Dedifferentiated amniotic fluid mesenchymal stem cell (primary cell): ENCODE results near the gene SUPV3L1.

Experiments used
- DNase-seq: peaks from one replicate; pipeline ENCODE4 v3.0.0-alpha.2; 2016; ENCODE audit errors: extremely low spot score

SUPV3L1 gene

DNA sequence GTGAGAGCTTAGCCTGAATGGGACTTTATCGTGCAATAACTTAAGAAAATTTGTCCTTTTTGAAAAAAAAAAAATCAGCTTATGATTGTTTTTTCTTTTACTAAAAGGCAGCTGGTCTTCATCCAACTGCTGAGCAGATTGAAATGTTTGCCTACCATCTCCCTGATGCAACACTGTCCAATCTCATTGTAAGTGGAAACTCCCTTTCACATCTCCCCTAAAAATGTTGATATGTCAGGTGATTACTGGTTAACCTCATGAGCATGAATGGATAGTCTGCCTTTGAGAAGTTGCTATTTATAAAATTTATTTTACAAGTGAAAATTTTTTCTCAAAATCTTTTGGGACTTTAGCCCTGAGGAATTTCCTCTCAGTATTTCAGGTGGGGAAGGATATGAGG, 22.3 kb downstream of the SUPV3L1 start:
- DNase-seq: peak; percentile 94

DNA sequence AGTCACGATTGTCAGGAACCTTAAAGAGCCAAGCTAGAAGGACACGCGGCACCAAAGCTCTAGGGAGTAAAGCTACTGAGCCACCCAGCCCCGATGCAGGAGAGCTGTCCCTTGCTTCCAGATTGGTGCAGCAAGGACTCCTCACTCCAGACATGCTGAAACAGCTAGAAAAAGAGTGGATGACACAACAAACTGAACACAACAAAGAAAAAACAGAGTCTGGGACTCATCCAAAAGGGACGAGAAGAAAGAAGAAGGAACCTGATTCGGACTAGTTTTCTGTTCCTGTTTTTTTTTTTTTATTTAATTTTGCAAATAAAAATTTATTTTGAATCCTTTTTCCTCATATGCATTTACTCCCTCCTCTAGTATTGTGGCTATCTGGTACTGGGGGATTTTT, 28.7 kb downstream of the SUPV3L1 start:
- no peak for DNase-seq

DNA sequence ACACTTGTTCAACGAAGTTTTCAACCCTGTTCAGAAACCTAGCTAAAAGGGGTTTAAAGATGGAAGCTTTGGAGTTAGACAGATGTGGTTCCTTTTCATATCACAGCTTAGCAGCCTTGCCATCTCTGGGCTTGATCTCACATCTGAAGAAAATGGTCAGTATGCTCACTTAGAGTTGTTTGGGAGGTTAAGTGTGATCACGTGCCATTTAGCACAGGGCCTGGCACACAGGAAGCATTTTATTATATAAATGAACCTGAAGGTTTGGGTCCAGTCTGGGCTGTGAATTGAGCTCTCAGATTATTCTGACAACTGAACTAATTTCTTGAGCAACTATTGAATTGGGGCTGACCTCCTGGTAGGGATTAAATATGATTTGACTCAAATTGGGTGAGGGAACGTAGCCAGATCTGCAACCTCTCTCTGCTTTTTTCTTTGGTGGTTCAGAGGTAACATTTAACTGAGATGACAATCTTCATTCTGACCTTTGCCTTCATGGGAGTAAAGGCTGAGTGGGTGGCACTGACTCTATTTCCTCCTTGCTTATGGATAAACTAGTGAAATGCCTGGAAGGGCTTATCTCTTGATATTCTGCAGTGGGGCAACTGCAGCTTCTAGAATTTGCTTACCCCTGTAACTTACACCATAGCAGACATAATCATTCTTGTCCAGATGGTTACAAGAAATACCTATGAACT, 29.9 kb downstream of the SUPV3L1 start:
- DNase-seq: no peak

DNA sequence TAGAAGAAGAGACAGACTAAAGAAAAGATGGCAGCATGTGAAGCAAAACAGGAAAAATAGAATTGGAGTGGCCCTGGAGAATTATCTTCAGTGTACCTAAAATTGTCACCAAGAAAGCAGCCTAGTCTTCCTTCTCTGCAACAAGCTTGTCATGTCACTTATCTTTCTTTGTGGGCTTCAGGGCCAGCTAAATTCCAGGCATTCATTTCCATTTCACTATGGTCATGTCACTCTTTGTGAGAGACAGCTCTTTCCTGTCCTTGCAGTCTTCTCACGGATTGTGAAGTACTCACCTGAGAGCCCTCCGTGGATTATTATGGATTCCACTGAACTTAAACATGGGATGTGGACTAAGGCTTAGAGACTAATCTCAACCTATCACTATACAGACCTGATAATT, 31.1 kb downstream of the SUPV3L1 start:
- DNase-seq: no peak

DNA sequence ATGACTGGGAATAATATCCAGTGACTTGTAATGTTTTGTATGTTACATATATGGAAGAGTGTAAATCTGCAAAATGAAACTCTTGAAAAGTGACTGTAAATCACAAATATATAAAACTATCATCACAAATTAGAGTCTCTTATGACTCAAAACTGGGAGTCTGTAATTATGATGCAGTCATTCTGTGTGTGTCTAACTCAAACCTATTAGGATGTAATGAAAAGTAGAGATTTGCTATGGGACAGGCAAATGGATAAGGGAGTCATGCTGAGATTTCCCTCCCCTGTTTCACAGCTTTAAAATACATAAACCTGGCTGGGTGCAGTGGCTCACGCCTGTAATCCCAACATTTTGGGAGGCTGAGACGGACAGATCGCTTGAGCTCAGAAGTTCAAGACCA, 31.5 kb downstream of the SUPV3L1 start:
- no peak for DNase-seq

DNA sequence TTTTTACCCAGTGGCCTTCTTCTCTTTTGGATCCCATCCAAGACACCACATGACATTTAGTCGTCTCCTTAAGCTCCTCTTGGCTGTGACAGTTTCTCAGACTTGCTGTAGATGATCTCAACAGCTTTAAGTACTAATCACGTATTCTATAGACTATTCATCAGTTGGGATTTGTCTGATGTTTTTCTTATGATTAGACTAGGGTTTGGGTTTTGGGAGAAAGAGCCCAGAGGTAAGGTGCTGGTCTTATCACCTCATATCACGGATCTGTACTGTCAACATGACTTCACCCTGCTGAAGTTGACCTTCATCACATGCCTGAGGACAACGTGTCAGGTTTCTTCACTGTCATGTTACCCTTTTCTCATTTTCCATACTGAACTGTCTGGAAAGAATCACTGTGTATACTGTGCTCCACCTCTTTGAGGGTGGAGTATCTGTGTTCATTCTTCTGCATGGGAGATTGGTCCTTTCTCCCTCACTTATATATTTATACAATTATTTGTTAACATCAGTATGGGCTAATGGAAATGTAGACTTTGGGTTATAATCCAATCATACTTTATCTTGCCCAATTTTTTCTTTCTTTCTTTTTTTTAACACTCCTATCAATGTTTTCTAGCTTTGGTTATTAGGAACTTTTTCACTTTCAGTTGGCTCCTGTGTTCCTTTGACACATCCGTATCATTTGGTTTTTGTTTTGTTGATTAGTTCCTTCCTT, 33.7 kb downstream of the SUPV3L1 start:
- DNase-seq: no peak

DNA sequence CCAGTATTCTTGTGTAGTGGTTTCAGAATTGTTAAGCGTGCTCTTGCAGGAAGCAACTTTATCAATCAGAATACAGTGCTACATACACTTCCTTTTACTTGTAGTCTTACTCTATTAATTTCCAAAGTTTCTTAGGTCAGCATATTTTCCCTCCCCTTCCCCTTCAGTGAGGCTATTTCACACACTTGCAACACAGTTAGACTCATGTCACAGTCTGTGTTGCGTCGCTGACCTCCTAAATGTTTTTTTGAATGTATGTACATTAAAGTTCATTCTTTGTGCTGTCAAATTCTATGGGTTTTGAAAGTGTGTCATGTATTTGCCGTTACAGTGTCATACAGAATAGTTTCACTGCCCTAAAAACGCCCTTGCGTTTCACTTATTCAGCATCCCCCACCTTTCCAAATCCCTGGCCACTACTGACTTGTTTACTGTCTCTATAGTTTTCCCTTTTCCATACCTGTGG, 34.7 kb downstream of the SUPV3L1 start:
- DNase-seq: no peak

DNA sequence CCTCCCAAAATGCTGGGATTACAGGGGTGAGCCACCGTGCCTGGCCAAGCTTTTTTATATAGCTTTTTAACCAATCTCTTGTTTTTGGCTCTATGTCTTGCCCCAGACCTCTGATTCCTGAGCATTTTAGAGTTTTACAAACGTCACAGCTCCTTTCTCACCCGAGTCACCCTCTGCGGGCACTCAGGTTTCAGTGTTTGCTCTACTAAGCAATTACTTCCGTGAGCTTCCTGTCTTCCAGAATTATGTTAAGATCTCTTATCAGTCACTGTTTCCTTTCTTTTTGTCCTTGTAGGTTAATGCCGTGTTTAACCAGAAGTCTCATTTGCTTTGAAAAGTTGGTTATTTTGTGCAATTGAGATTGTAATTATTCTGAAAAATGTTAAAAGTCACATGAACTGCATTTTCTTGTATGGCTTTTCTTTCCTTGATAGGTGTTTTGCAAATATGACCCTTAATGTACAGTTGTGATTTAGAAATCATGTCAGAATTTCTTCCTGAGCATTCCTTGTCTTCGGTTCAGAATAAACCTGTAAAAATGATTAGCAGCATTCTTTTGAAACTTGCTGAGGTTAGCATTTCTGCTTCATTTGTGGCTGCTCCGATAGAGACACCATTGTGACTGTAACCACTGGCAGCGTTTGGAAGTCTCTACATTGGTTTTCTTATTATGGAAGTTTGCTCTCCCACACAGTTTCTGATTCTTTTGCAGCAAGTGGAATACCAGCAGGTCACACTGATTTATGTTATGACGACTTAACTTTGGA, 35.6 kb downstream of the SUPV3L1 start:
- no peak for DNase-seq

DNA sequence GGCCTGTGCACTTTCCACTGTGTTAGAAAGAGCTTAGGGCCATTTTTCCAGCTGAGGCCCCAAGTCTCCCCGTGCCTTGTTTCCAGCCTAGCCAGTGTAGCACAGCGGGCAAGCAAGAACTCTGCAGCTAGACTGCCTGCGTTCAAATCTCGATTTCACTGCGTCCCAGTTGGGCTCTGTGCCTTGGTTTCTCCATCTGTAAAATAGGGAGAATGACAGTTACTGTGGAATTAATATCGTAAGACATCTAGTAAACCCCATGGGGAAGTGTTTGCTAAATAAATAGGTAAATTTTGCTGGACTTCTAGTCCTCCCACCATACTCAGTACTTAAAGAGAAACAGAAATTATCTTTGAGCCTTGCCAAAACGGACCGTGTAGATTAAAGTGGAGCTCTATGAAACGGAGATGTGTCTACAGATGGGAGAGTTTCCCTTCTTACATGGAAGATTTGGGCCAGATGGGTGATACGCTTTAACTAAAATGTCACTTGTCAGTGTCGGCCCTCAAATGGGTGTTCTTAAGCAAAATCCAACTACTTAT, 36.6 kb downstream of the SUPV3L1 start:
- no peak for DNase-seq

DNA sequence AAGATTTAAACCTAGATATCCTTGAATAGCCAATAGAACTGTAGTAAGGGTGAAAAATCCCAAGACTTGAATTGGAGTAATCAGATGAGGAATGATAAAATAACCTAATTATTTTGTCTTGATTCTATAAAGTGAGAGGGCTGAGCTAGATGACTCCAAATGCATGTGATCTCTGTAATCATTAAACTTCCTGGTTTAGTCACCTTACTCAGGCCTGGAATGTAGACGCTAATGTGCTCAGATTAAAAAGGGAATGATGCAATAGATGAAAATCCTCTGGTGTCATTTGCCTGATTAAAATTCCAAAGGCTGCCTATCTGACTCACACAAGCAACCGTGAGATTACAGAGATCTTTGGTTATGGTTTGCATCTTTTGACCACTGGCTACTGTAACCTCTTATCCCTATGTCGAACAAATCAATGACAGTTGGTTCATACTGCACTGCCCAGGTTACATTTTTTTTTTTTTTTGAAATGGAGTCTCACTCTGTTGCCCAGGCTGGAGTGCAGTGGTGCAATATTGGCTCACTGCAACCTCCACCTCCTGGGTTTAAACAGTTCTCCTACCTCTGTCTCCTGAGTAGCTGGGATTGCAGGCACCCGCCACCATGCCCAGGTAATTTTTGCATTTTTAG, 37.2 kb downstream of the SUPV3L1 start:
- peak; percentile 49 for DNase-seq

DNA sequence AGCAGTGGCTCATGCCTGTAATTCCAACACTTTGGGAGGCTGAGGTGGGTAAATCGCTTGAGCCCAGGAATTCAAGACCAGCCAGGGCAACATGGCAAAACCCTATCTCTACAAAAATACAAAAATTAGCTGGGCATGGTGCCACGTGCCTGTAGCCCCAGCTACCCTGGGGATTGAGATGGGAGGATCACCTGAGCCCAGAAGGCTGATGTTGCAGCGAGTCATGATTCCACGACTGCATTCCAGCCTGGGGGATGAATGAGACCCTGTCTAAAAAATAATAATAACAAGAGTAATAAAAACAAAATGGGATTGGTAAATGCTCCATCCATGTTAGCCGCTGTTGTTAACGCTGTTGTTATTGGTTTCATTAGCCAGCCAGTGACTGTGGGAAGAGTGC, 38.8 kb downstream of the SUPV3L1 start:
- no peak for DNase-seq

DNA sequence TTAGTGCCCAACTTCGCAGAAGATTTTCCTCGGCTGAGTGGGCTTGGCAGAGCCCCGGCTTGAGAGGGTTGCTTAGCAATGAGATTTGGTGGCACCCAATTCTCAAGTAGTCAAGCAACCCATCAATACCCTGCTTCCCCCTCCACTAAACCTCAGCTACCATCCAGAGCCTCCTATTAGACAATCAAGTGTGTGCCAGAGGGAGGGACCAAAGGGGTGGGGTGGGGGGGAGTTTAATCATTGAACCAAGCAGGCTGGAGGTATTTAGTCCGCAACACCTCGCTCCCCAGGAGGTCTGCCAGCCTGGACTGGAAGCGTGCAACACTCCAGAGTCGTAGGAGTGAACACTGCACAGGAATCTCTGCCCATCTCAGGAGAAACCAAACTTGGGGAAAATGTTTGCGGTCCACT, 40.0 kb downstream of the SUPV3L1 start, which contains the start of gene HKDC1:
TSS of gene HKDC1 (plus strand) at position 292 of the 411 bp plus-strand sequence. CDS start at position 396, 104 bp downstream.
- DNase-seq: no peak

DNA sequence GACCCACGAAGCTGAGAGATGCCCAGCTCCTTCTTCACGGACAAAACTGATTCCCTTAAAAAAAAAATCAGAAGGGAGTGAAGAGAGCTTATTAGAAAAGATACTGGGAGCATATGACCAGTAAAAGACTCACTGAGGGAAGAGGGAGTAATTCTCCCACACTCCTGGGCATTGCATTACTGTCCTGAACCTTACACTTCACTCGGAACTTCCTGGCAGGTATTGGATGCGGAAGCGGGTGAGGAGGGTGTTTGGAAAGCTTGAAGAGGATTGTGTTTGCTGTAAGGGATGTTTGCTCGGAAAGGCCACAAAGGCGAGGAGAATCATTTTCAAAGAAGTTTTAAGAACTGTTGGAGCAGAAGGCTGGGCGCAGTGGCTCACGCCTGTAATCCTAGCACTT, 40.5 kb downstream of the SUPV3L1 start:
- DNase-seq: no peak

DNA sequence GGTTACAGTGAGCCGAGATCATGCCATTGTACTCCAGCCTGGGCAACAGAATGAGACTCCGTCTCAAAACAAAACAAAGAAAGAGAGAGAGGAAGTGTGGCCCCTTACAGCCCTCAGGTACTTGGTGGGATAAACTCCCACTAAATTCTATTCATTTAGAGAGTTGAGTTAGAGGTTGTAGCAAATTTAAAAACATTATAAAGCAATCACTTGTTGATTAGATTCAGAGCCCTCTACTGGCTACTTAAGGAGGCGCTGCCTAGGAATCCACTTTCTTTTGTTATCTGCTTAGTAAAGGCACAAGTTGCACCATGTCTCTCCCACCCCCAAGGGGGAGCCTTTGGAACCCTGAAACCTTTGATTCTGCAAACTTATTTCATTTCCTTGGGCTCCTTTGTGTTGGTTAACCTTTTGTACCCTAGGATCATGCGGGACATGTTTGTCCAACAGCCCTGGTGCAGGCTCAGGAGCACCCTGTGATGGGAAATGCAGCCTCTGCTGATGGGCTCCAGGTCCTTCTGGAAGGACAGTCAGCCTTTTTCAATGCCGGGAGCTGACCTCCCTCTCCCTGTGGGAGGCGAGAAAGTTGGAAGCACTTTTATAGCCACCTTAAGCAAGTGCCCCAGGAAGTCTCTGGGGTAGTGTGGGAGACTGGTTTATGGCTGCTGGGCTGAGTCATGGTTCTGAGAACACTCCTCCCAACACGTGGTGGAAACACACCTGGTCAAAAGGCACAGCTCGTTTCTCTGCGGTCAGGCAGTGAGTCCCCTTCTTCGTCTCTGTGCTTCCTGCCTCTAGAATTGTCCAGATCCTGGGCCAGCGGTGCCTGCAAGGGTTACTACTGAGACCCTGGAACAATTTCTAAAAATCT, 42.4 kb downstream of the SUPV3L1 start:
- peak; percentile 57 for DNase-seq

DNA sequence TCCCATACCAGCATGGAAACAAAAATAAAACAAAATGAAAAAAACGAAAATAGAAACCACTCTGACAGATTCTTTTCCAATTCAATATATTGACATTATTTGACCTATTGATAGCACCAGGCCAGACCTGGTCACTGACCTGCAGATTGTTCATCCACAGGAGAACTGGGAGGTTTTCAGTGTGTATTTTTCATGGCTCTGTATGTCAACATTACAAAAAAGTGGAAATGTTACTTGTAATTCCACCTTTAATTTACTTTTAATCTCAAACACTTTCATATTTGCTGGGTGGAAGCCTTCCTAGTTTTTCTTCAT, 43.0 kb downstream of the SUPV3L1 start:
- DNase-seq: no peak

DNA sequence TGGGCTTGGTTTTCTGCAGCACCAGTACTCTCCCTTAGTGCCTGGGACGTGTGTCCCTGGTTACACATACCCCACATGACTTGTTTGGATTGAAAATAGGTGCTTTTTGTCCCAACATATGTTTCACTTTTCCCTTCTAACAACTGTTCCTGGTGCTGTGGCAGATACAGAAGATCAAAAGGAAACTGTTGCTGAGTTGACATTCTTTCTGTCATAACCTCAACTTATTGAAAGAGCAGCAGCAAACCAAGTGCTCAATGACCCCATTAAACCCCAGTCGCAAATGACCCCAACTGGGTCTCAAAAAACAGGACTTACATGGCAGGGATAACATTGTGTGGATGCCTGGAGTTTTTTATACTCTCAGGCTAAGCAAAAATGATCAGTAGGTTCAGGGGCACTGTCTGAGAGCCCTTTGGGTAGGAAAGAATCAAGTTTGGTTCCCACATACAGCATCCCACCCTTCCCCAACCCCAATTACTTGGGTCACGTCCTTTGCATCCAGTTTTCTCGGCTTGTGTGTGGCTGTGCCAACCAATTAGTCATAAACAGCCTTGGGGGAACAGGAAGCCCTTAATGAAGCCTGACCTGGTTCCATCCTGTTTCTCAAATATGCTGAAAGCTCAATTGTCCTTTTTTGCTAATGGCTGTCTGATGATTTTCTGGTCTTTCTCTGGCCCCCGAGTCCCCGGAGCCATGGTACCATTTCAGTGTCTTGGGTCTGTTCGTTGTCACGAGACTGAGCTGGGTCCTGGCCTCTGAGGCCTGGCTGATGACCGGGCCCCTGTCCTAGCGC, 45.0 kb downstream of the SUPV3L1 start:
- no peak for DNase-seq

DNA sequence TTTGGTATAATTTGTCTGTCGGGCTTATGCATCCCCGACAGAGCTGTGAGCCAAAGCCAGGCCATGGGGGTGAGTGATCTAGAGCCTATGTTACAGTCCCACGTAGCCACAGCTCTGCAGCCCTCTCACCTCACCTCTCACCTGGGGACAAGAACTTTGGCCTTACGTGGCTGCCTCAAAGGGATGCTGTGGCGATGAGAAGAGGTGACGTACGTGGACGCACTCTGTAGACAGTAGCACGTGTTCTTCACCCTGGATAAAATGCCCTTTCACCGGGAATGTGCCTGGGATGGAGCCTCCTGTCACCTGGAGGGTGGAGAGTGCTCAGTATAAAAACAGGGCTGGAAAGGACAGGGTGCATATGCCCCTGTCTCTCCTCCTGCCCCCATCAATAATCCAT, 45.6 kb downstream of the SUPV3L1 start:
- no peak for DNase-seq

DNA sequence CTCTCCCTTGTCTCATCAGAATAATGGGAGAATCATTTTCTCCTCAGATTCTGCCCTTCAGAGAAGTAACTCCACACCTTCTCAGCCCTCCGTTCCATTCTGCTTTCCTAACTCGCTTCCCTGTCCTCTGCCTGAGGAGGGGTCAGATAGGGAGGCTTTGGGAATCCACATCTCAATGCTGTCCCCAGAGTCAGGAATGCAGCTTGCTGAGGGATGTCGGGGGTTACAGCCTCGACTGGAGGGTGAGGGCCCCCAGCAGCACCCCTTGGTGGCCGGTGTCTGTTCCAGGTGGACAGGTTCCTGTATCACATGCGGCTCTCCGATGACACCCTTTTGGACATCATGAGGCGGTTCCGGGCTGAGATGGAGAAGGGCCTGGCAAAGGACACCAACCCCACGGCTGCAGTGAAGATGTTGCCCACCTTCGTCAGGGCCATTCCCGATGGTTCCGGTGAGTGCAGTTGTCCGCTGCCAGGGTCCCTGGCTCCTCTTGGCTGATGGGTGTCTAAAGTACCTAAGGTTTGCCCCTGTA, 47.0 kb downstream of the SUPV3L1 start:
- DNase-seq: no peak

DNA sequence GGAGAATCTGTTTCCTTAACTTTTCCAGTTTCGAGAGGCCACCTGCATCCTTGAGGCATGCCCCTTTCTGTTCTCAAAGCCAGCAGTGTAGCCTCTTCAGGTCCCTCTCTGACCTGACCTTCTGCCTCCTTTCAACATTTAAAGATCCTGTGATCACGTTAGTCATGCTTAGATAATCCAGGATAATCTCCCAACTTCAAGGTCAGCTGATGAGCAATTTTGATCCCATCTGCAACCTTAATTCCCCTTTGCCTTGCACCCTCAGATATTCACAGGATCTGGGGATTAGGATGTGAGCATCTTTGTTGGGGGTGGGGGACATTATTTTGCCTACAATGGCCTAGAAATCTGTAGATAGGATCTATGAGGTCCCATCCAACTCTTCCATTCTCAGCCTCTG, 48.1 kb downstream of the SUPV3L1 start:
- DNase-seq: no peak

DNA sequence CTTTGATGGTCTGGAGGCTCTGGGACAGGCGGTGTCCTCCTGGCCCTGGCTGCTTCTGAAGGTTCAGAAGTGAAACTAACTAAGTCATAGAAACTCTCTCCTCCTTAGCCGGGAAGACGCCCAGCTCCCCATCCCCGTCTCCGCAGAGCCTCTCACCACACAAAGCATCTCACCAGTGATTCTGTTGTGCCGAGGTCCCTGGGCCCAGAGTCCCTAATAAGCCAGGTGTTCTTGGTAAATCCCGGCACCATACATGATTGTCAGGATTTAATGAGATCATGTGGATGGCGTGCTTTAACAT, 49.5 kb downstream of the SUPV3L1 start:
- DNase-seq: no peak
